ENCODE measurements around the gene STK32B.
"Not testable (repeated sequence)": the region's sequence is repeated elsewhere in the genome, so short reads cannot be mapped to it uniquely, and the experiment has no call there.

The STK32B gene

DNA sequence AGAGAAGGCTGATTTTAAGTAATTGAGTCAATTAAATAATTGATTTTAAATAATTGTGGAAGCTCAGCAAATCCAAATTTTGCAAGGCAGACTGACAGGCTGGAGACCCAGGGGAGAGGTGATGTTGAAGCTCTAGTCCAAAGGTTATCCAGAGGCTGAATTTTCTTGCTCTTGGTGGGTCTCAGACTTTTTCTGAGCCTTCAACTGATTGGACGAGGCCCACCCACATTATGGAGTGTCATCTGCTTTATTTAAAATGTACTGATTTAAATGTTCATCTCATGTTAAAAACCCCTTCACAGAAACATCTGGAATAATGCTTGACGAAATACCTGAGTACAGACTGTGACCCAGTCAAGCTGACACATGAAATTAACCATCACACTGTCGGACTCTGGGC is 20.4 kb upstream of the STK32B start:
- DNase-seq (ENCODE audit: low read depth in 2 of 2) = no peak

DNA sequence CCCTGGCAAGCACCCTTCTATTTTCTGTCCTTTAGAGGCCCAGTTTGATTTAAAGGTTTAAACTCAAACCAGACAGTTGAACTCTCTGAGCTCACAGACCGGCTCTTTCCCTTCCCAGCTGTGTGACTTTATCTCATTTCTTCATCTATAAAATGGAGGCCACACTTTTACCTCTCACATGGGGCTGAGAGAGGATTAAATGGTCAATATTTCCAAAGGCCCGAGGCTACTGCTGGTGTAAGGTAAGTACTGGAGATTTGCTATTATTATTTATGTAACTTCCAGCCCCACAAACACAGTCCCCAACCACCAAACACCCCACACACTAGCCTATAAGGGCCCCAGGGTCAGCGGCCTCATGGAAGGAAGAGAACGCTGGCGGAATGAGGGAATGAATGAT is 18.5 kb upstream of the STK32B start:
- DNase-seq (ENCODE audit: low read depth in 2 of 2) = no peak

DNA sequence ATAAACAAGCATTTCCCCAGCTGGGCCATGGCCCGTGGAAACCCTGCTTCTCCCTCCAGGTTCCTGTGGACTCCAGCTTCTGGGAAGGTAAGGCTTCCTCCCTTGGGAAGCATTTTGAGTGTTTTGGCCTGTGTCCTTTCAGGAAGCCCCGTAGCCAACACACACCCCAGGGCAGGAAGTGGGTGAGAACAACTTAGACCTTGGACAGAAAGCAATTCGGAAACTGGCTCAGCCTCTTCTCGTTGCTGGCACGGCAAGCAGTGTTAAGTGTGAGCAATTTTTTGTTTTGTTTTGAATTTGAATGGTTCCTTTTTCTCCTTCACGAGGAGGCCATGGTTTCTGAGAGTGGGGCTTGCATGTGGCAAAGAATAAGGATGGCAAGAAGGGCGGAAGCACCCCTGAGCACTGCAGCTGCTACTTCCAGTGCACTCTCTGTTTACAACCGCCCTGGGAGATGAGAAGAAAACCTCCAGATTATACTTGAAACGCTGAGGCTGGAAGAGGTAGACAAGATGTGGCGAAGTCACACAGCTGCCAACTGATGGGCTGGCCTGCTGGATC is 17.9 kb upstream of the STK32B start:
- no peak for DNase-seq (ENCODE audit: low read depth in 2 of 2)

DNA sequence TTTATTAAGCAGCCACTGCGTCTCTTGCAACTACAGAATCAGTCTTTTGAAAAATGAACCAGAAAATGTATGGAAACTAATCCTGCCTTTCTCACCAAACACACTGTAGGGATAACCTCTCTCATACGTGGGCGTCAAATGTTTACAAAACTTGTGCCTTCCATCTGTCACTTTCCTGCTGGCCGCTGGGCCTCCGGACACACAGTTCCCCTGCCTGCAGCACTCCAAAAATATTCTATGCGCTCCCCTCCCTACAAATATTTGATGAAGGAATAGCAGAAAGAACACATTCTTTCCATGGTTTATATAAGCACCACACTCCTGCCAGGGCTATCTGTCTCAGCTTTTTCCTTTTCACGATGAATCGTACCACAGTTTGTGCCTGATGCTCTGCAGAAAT is 17.1 kb upstream of the STK32B start:
- no peak for DNase-seq (ENCODE audit: low read depth in 2 of 2)

DNA sequence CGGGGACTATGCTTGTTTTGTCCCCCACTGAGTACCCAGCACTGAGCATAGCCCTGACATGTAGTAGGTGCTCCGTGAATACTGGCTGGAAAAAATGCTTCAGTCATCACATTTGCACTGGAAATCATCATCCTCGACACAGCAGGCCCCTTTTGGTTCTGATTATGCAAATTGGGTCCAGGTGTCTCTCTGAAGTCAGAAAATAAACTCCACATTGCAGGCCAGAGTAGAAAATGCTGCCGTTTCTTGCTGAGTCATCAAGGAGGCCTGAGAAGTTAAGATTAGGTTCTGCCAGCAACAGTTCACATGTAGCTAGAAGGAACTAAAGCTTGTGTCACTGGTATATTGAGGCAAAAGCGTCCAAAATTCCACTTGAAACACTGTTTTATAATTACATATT is 15.0 kb upstream of the STK32B start:
- DNase-seq (ENCODE audit: low read depth in 2 of 2) = no peak

DNA sequence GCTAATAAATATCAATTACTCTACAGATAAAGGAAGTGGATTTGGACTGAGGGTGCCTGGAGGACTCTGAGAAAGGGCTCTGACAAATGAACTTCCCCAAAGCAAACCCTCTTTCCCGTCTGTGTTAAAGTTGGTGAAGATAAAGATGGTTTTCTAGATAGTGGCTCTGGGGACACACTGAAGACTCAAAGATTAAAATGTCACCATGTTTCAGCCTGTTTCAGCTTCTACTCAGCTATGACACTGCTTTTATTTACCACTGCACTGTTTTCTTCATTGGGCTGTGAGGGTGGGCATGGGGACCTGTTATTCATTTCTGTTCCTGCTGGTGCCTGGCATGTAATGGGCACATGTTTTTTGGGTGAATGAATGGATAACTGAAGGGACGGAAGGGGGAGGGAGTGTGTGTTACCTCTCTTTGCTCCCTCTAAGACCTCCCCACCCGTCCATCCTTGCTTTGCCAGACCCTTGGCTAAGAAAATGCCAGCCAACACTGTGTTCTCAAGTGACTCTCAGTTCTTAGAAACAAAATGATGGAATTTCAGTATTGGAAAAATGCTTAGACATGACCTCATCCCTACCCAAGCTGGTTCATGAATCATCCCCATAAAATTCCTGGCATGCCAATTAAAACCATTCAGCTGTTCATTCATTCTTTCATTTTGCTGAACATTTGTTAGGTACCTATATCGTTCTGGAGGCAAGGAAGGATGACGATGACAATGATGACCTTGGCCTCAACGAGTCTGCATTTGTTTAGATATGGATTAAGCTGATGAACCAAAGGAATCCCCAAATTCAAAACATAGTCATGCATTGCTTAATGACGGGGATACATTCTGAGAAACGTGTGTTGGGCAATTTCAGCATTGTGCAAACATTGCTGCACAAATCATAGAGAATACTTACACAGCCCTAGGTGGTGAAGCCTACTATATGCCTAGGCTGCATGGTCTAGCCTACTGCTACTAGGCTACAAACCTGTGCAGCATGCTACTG is 13.4 kb upstream of the STK32B start:
- no peak for DNase-seq (ENCODE audit: low read depth in 2 of 2)

DNA sequence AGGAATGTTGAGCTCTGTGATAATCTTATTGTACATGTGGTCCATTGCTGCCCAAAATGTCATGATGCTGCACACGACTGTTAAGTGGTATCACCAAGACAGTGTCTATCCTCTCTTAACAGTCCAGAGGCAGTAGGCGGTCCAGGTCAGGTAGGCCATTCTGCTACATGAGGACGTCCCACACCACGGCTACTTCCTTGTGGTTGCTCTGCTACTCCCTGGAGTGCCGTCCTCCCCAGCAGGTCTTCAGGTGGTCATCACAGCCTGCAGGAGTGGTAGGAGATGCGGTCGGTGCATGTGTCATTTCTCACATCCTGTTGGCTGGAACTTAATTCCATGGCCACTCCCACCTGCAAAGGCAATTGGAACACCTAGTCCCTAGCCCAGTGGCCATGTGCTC is 11.5 kb upstream of the STK32B start:
- DNase-seq (ENCODE audit: low read depth in 2 of 2) = no peak

DNA sequence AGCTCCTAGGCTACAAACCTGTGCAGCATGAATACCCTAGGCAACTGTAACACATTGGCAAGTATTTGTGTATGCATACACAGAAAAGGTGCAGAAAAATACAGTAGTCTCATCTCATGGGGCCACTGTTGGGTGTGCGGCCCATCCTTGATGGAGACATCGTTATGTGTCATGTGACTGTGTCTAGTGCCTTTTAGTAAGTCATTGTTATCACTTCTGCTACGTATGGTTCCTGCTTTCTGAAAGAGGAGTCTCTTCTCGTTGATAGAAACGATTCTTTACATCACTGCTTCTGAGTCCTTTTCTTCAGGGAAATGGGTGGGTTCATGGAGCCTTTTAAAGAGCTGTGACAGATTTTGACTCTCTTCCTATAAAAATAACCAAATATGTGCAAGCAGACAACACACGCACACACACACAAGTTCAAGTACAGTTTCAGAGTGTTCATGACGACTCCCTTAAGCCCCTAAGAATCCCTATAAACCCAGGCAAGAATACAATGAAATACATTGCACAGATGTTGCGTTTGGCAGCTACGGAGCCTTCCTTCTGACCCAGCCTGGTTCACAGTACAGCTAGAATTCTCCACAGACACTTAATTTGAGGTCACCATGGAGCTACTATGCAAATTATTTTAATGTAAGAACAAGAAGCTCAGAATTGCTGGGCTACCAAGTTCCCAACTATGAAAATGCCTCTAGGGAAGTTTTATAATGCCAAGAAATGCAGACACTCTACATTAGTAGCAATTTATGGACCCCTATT is 10.2 kb upstream of the STK32B start:
- no peak for DNase-seq (ENCODE audit: low read depth in 2 of 2)

DNA sequence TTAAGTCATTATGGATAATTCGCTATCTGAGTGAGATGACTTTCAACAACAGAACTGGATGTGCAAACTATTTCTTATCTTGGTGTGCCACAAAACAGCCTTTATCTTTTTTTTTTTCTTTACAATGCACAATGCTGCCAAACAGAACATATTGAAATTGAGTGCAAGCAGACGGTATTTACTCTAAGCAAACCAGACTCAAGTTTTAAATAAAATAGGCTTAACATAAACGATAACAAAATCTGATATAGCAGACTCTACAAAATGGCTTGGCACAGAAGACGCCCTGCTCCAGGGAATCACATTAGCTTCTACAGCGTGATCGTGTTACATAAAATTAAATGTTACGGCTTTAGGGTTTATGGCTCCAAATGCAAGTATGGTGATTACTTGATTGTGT is 9.6 kb upstream of the STK32B start:
- DNase-seq (ENCODE audit: low read depth in 2 of 2) = no peak

DNA sequence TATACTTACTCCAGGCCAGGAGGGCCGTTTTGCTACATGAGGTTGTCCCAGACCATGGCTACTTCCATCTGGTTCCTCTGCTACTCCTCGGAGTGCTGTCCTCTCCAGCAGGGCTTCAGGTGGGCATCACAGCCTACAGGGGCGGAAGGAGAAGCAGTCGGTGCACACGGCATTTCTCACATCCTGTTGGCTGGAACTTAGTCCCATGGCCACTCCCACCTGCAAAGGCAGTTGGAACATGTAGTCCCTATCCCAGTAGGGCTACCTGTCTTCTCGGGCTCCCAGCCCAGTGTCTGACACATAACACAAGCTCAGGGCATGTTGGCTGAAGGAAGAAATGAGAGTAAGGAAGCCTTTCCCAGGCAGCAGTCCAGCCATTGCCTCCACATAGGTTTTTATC is 7.7 kb upstream of the STK32B start:
- DNase-seq (ENCODE audit: low read depth in 2 of 2) = no peak

DNA sequence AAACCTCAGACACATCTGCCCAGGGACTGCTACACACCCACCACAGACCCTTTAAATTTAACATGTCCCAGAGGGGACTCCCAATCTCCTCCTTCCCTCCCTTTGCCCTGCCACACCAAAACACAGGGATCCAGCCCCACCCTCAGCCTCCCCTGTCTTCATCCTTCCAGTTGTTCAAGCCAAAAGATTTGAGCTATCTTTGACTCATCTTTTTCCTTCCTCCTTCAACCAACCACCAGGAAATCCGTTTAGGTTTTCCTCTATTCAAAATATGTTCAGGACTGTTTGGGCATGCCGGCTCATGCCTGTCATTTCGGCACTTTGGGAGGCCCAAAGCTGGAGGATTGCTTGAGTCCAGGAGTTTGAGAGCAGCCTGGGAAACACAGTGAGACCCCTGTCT is 6.9 kb upstream of the STK32B start:
- DNase-seq (ENCODE audit: low read depth in 2 of 2) = no peak

DNA sequence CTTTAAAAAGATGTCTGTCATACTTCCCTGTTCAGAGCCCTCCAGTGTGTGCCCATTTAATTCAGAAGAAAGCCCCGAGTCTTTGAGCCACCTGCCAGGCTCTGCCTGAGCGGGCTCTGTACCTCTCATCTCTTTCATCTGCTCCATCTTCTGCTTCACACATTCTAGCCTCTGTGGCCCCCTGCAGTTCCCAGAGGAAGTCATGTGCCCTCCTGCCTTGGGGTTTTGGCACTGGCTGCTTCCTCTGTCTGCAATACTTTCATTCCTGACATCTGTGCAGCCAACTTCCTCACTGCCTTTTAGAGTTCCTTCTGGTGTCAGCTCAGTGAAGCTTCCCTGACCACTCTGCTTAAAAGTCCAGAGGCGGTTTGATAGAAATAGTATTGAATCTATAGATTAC is 6.2 kb upstream of the STK32B start:
- DNase-seq (ENCODE audit: low read depth in 2 of 2) = no peak

DNA sequence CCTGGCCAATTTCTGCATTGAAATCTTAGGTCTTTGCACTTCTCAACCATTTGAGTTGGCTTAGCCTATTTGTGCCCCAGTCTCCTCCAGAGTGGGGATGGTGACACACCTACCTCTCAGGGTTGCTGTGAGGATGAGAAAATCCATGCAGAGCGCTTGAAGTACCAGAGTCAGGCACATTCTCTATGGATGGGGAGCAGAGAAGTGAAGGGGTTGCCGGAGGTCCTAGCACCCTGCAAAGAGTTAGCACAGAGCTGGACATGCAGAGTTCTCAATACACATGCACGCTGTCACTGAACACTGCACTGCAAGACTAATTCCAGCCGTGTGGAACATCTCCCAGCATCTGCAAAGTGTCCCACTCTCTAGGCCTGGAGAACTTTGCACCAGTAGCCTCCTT is 2.6 kb upstream of the STK32B start:
- no peak for DNase-seq (ENCODE audit: low read depth in 2 of 2)

DNA sequence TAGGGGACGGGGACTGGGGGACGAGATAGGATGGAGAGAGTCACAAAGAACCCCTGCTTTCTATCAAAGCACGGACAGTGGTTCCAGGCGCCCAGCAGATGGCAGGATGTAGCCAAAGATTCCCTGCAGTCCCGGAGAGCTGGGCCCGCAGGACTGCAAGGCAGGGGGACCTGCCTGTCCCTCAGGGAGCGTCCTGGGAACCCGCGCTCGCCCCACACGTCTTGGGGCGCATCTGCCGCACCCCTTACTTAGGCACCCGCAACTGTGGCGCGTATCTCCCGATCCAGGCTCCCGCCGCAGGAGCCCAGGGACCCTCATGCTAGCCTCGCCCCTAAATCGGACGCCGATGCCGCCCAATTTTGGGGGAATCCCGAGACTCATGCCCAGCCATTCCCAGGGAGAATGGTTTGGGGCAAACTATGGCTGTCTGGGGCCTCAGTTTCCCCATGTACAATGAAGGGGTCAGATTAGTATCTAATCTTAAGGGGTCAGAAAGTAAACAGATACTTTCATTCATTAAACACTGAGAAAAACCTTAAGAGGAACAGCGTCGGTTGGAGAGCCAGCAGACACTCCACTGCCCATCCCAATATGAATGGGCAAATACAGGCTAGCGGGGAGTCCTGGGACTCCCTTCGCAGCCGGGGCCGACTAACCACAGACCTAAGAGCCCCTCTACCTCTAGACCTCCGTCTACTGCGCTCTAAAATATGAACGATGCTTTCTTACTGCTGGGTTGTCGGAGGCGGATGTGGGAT is 581 bp upstream of the STK32B start:
- DNase-seq (ENCODE audit: low read depth in 2 of 2) = no peak

DNA sequence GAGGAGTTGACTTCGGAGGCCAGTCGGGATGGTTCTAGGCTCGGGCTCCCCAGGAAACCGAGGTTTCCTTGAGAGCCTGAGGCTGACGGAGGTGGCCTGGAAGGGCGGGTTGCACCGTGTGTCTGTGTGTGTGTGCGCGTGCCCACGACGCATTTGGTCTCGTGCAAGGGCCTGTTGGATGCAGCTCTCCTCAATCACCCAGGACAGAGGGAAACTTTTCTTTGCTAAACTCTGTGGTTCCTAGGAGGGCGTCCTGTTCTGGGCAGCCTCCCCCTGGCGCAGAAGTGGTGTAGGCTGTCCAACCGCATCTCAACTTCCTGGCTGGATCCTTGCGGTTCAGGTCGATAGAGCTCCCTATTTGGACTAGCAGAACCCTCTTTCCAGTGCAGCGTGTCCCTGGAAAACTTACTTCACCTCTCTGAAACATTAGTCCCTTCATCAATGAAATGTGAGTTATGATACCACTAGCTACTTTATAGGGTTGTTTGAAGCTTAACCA is 973 bp downstream of the STK32B start:
- DNase-seq (ENCODE audit: low read depth in 2 of 2) = no peak

DNA sequence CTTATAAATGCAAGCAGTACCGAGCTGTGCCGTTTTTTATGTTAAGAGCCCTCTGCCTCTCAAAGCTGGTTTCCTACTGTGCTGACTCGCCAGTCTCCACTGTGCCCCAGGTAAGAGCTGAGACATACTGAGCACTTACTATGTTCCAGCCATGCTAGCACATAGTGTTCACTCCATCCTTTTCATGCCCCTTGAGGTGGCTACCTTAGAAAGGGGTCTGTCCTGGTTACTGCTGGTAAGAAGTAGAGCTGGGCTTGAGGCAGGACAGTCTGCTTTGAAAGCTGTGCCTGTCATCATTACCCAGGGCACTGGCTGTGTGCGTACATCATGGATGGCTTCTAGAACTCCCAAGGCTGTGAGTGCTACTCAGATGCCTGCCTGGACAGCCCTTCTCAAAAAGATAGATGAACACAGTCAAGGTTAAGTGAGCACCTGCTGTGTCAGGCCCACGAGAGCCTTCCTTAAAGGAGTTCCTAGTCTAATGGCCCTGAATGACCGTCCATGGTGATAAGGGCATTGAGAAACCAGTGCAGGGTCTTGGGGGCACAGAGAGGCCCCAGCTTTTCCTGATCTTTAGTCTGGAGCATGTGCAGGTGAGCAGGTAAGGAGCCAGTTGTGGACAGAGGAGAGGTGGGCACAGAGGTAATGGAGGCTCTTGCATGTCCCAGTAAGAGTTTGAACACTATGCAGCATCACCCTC is 1.6 kb downstream of the STK32B start:
- DNase-seq (ENCODE audit: low read depth in 2 of 2) = no peak

DNA sequence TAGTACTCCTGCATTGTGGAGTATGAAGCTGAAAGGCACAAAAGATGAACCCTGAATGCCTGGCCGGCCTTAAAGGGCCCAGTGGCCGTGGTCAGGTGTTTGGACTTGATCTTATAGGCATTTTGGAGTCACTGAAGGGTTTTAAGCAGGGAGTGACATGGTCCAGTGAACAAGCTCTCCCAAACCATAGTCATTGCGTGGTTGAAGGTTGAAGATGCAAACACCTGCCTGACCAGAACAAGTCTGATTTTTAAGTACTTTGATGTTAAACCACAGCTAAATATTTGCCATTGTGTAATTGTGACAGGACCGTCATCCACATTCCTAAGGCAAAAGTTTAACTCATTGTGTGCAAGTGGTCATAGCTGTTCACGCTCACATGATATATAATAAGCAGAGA is 3.3 kb downstream of the STK32B start:
- no peak for DNase-seq (ENCODE audit: low read depth in 2 of 2)

DNA sequence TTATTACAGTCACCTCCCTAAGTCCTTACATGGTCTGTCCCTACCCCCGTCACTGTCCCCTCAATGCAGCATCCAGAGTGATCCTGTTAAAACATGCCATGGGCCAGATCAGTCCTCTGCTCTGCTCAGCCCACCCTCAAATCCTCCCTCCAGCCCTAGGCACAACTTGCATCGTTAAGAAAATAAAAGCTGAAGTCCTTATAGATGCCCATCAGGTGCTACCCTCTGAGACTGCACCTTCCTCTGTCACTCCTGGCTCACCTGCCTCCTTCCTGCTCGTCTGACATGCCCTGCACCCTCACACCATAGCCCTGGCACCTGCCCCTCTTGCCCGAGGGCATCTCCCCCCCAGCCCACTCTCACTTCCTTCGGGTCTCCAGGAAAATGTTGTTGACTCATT is 4.1 kb downstream of the STK32B start:
- DNase-seq (ENCODE audit: low read depth in 2 of 2) = no peak

DNA sequence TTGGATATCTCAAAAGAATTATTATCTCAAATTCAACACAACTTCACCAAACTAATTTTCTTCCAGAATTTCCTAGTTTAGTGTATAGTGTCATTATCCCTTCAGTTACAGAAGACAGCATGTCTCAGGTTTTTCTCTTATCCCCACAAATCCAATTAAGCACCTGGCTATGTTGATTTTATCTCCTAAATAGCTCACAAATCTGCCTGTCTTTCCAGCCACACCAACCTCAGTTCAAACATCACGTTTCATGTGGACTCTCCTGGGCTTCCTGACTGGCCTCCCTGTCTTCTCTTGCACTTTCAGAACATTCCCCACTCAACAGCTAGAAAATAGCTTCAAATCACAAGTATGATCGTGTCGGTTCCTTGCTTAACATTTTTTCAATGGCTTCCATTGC is 14.8 kb downstream of the STK32B start:
- DNase-seq (ENCODE audit: low read depth in 2 of 2) = no peak

DNA sequence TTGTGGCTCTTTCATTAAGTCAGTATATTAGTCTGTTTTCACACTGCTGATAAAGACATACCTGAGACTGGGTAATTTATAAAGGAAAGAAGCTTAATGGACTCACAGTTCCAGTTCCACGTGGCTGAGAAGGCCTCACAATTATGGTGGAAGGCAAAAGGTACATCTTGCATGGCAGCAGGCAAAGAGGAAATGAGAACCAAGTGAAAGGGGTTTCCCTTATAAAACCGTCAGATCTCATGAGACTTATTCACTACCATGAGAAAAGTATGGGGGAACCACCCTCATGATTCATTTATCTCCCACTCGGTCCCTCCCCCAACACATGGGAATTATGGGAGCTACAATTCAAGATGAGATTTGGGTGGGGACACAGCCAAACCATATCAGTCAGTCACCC is 15.7 kb downstream of the STK32B start:
- not testable (repeated sequence) for DNase-seq (ENCODE audit: low read depth in 2 of 2)

DNA sequence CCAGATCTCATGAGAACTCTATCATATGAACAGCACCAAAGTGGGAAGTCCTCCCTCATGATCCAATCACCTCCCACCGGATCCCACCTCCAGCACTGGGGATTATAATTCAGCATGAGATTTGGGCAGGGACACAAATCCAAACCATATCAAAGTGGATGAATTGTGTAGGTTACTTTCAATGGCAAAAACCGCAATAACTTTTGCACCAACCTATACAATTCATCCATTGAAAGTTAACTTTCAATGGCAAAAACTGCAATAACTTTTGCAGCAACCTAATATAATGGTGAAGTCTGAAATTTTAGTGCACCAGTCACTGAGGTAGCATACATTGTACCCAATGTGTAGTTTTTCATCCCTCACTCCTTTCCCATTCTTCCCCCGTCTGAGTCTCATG is 16.6 kb downstream of the STK32B start:
- no peak for DNase-seq (ENCODE audit: low read depth in 2 of 2)
